Prostate gland (tissue), 2 donors: ENCODE results near the gene FAM53A.
"Not testable (repeated sequence)": the region's sequence is repeated elsewhere in the genome, so short reads cannot be mapped to it uniquely, and the experiment has no call there.

ENCODE experiments used
- POLR2A ChIP-seq: fragments of 450-650 bp; IDR thresholded peaks from one replicate; pipeline ENCODE4 v1.6.1; 2016; ENCODE audit warnings: antibody characterized with exemption, mild to moderate bottlenecking
- POLR2AphosphoS5 ChIP-seq: sonication (generic); formaldehyde crosslinking; IDR thresholded peaks from one replicate; pipeline ENCODE4 v1.6.1; 2017; ENCODE audit warnings: antibody characterized with exemption
- TF ChIP-seq, protein P1 (sequence below), 4 experiments: fragments of 200-600 bp in 2 of 4; fragments of 450-650 bp in 2 of 4; sonication (generic) in 2 of 4; IDR thresholded peaks; 1 replicate in 3 of 4; 2 replicates in 1 of 4; pipeline ENCODE4 v1.5.1; 2016 to 2019; ENCODE audit warnings: antibody characterized with exemption in 4 of 4, mild to moderate bottlenecking in 2 of 4, moderate library complexity in 2 of 4

DNA sequence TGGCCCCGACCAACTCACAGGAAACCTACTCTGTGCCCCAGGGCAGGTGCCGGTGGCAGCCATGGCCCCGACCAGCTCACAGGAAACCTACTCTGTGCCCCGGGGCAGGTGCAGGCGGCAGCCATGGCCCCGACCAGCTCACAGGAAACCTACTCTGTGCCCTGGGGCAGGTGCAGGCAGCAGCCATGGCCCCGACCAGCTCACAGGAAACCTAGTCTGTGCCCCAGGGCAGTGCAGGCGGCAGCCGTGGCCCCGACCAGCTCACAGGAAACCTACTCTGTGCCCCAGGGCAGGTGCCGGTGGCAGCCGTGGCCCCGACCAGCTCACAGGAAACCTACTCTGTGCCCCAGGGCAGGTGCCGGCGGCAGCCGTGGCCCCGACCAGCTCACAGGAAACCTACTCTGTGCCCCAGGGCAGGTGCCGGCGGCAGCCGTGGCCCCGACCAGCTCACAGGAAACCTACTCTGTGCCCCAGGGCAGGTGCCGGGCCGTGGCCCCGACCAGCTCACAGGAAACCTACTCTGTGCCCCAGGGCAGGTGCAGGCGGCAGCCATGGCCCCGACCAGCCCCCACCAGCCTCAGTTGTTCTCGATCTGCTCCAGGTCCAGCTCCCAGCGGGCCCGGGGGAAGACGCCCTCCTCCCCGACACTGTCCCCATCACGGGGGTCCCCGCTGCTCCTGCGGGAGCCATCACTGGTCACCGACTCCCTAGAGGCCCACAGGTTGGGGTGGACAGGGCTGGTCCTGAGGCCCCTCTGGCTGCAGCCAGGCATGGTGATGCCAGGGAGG is 43.2 kb downstream of the FAM53A start:
- TF ChIP-seq POLR2A, POLR2AphosphoS5: not testable (repeated sequence)
- TF ChIP-seq, protein P1, sequence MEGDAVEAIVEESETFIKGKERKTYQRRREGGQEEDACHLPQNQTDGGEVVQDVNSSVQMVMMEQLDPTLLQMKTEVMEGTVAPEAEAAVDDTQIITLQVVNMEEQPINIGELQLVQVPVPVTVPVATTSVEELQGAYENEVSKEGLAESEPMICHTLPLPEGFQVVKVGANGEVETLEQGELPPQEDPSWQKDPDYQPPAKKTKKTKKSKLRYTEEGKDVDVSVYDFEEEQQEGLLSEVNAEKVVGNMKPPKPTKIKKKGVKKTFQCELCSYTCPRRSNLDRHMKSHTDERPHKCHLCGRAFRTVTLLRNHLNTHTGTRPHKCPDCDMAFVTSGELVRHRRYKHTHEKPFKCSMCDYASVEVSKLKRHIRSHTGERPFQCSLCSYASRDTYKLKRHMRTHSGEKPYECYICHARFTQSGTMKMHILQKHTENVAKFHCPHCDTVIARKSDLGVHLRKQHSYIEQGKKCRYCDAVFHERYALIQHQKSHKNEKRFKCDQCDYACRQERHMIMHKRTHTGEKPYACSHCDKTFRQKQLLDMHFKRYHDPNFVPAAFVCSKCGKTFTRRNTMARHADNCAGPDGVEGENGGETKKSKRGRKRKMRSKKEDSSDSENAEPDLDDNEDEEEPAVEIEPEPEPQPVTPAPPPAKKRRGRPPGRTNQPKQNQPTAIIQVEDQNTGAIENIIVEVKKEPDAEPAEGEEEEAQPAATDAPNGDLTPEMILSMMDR (IDR thresholded peaks at IDR 0.05): not testable (repeated sequence)
